Measurements from ENCODE around the gene GNPNAT1. TPM values are rescaled to one million over a fixed set of nuclear protein-coding genes. Genes with fewer than 3 reads are reported as not detected.

GNPNAT1 gene
- total RNA-seq, 1 donor from 2014 or later = 12.0 TPM

DNA sequence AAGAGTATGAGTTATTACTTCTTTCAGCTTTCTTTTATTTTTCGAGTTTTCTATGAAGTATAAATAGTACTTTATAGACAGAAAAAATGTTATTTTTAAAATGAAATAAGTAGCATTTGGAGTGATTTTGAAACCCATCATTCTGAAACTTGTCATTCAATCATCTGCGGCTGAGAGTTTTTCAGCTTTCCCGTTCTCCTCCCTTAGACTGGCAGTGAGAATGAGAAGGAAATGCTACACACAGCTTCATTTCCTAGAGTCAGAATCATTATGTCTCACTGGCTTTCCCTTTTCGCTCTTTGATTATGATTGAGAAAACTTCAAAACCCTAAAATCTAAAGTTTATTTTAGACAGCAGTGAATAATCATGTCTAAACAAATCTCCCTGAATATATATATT lies 33.7 kb upstream of the GNPNAT1 start:
- Mint-ChIP-seq H3K36me3 (ENCODE audit: low read depth, unreplicated experiment) (no peaks in the 10 kb centered on the region), H3K4me3 (ENCODE audit: unreplicated experiment) (no peak overlapping the region), H3K9me3 (ENCODE audit: unreplicated experiment) (no peaks in the 10 kb centered on the region), H3K4me1 (ENCODE audit: unreplicated experiment) (no peaks in the 10 kb centered on the region), H3K27me3 (ENCODE audit: unreplicated experiment) (peaks cover 3% of the 10 kb centered on the region), H3K27ac (ENCODE audit: unreplicated experiment) (no peak overlapping the region)
- TF ChIP-seq, protein P1, sequence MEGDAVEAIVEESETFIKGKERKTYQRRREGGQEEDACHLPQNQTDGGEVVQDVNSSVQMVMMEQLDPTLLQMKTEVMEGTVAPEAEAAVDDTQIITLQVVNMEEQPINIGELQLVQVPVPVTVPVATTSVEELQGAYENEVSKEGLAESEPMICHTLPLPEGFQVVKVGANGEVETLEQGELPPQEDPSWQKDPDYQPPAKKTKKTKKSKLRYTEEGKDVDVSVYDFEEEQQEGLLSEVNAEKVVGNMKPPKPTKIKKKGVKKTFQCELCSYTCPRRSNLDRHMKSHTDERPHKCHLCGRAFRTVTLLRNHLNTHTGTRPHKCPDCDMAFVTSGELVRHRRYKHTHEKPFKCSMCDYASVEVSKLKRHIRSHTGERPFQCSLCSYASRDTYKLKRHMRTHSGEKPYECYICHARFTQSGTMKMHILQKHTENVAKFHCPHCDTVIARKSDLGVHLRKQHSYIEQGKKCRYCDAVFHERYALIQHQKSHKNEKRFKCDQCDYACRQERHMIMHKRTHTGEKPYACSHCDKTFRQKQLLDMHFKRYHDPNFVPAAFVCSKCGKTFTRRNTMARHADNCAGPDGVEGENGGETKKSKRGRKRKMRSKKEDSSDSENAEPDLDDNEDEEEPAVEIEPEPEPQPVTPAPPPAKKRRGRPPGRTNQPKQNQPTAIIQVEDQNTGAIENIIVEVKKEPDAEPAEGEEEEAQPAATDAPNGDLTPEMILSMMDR (IDR thresholded peaks at IDR 0.05; ENCODE audit: unreplicated experiment) = no peak
- DNase-seq (ENCODE audit: low spot score) = no peak

DNA sequence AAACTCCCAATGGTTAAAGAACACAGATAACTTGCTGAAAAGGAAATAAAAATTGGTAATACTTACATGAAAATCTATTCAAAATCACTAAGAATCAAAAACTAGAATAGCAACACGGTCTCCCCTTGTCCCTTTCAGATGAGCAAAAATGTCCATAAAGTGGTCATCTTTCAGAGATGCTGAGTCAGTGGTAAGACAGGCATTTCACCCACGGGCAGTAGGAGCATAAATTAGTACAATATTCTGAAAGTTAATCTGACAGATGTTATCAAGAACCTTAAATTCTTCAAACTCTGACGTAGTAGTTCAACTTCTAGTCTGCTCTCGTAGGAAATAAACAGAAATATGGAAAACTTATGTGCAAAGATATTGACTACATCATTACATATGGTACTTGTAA lies 33.1 kb upstream of the GNPNAT1 start:
- H3K4me3 Mint-ChIP-seq (ENCODE audit: unreplicated experiment) = no peak overlapping the region
- TF ChIP-seq, protein P1 (IDR thresholded peaks at IDR 0.05; ENCODE audit: unreplicated experiment) = no peak
- H3K27me3 Mint-ChIP-seq (ENCODE audit: unreplicated experiment) = peaks cover 3% of the 10 kb centered on the region
- no peak overlapping the region for H3K27ac Mint-ChIP-seq (ENCODE audit: unreplicated experiment)
- no peaks in the 10 kb centered on the region for H3K9me3 Mint-ChIP-seq (ENCODE audit: unreplicated experiment)
- H3K4me1 Mint-ChIP-seq (ENCODE audit: unreplicated experiment) = no peaks in the 10 kb centered on the region
- DNase-seq (ENCODE audit: low spot score) = no peak
- H3K36me3 Mint-ChIP-seq (ENCODE audit: low read depth, unreplicated experiment) = no peaks in the 10 kb centered on the region

DNA sequence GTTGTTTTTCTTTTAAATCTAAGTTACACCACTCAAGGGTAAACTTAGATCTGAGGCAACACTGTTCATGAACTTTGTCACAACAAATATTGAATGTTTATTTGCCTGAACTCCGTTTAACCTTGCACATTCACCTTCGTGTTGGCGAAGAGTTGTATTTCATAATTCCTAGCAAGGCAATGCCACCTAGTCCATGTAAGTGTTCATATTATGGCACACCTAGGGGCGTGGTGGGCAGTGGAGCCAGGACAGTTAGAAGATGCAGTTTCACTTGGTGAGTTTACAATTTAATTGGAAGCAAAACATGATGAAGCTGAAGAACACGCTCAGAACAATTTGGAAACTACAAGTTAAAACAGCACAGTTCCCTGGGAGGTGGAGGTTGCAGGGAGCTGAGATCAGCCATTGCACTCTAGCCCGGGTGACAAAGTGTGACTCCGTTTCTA lies 30.4 kb upstream of the GNPNAT1 start:
- H3K9me3 Mint-ChIP-seq (ENCODE audit: unreplicated experiment) = no peaks in the 10 kb centered on the region
- H3K27me3 Mint-ChIP-seq (ENCODE audit: unreplicated experiment) = peaks cover 3% of the 10 kb centered on the region
- H3K36me3 Mint-ChIP-seq (ENCODE audit: low read depth, unreplicated experiment) = no peaks in the 10 kb centered on the region
- TF ChIP-seq, protein P1 (IDR thresholded peaks at IDR 0.05; ENCODE audit: unreplicated experiment) = no peak
- no peaks in the 10 kb centered on the region for H3K4me1 Mint-ChIP-seq (ENCODE audit: unreplicated experiment)
- no peak overlapping the region for H3K27ac Mint-ChIP-seq (ENCODE audit: unreplicated experiment)
- no peak overlapping the region for H3K4me3 Mint-ChIP-seq (ENCODE audit: unreplicated experiment)
- no peak for DNase-seq (ENCODE audit: low spot score)

DNA sequence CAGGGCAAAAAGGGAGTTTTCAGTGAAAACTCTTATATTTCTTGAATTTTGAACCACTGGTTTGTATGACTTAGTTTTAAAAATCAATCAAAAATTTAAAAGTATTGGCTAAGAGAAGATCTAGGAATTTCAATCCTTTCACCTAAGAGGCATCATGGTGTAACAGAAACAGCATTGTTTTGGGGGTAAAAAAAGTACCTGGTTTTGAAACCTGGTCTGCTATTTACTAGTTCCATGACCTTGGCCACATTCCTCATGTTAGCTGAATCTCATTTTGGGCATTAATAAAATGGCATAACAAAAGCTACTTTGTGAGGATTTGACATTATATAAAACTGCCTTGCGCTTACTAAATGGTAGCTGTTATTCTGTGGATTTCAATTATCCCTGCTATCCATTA lies 16.7 kb upstream of the GNPNAT1 start:
- H3K4me3 Mint-ChIP-seq (ENCODE audit: unreplicated experiment) = no peak overlapping the region
- TF ChIP-seq, protein P1 (IDR thresholded peaks at IDR 0.05; ENCODE audit: unreplicated experiment) = no peak

DNA sequence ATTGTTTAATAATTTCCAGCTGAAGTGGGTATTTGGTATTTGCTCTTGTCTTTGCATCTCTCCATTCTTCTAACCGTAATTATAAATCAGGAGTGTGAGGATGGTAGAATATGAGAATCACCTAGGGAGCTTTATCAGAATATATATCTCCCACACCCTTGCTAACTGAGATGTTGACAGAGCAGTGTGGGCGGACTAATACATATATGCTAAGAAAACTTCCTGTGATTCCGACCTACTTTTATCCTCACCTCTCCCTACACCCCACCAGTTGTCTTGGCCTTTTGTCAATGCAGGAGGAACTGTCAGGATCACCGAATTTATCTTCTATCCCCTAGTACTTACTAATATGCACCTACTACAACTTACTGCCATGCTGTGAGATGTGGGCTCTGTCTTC lies 14.7 kb upstream of the GNPNAT1 start:
- Mint-ChIP-seq H3K36me3 (ENCODE audit: low read depth, unreplicated experiment) (no peaks in the 10 kb centered on the region), H3K27ac (ENCODE audit: unreplicated experiment) (no peak overlapping the region), H3K9me3 (ENCODE audit: unreplicated experiment) (no peaks in the 10 kb centered on the region), H3K4me3 (ENCODE audit: unreplicated experiment) (no peak overlapping the region), H3K27me3 (ENCODE audit: unreplicated experiment) (no peaks in the 10 kb centered on the region), H3K4me1 (ENCODE audit: unreplicated experiment) (no peaks in the 10 kb centered on the region)
- TF ChIP-seq, protein P1 (IDR thresholded peaks at IDR 0.05; ENCODE audit: unreplicated experiment) = no peak
- DNase-seq (ENCODE audit: low spot score) = no peak

More for the DNA sequence above, 16.7 kb upstream of the GNPNAT1 start:
- Mint-ChIP-seq H3K27ac (ENCODE audit: unreplicated experiment) (no peak overlapping the region), H3K9me3 (ENCODE audit: unreplicated experiment) (no peaks in the 10 kb centered on the region), H3K4me1 (ENCODE audit: unreplicated experiment) (no peaks in the 10 kb centered on the region), H3K36me3 (ENCODE audit: low read depth, unreplicated experiment) (no peaks in the 10 kb centered on the region), H3K27me3 (ENCODE audit: unreplicated experiment) (no peaks in the 10 kb centered on the region)
- no peak for DNase-seq (ENCODE audit: low spot score)

Data from endothelial cell (in vitro differentiated cells).